Stimulated activated CD4-positive, alpha-beta T cell treated with anti-CD3 and anti-CD28 coated beads, Interleukin-2, amount 100 ng/mL, for 48 hours (primary cell): Measurements from ENCODE around the gene CP.
A peak's percentile ranks its signal among the peaks of the same experiment; 100 is the strongest.
"Not testable (repeated sequence)": the region's sequence is repeated elsewhere in the genome, so short reads cannot be mapped to it uniquely, and the experiment has no call there.

ENCODE experiments used
- DNase-seq, 2 donors: peaks; one replicate each; pipeline ENCODE4 v3.0.0-alpha.2; 2020

CP gene

DNA sequence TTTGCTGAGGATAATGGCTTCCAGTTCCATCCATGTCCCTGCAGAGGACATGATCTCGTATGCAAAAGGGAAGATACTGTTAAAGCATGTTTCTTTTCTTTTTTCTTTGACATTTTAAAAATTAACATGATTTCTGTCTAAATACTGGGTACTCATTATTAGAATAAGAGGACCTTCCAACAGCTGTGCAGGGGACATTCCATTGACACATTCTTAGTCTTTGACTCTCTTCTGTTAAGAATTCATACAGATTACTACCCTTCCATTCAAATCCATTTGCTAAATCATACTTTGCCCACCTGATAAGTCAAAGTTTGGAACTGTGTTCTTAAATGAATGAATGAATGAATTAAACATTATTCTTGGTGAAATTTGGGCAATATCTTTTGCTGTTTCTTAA is 5.1 kb upstream of the CP start:
- no peak for DNase-seq

DNA sequence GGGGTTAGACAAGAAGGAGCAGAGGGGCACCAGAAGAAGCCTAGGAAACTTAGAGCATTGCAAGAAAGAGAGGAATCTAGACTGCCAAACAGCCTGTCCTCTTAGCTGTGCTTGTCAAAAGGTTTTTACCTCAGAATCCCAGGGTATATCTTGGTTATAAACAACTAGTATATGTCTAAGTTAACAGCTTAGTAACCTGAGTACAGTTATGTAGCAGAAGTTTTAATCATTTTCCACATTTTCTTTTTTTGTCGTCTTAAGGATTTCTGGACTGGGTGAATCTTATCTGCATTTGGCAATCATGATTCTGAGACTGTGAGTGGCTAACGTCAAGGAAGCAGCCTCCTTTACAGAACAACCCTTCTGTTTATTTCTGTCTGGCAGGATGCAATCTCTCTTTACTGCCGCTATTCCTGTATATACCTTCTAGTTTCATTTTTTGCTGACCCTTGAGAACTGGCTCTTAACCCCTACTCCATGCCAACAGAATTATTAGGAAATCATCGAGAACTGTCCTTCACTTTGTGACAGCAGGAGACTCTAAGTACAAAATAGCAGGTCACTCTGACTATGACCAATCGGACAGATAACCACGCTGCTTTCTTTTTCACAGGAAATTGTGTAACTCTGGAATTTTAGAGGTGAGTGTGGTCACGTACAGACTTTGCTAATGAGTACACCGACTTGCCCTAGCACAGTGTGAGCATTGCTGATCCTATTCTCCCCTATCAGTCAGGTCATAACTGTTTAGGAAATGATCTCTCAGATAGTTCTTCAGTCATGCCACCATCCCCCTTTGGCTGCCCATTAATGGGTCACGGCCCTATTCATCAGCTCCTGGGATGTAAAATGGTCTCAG is 3.3 kb upstream of the CP start:
- peak; percentile 8 to 17 for DNase-seq

DNA sequence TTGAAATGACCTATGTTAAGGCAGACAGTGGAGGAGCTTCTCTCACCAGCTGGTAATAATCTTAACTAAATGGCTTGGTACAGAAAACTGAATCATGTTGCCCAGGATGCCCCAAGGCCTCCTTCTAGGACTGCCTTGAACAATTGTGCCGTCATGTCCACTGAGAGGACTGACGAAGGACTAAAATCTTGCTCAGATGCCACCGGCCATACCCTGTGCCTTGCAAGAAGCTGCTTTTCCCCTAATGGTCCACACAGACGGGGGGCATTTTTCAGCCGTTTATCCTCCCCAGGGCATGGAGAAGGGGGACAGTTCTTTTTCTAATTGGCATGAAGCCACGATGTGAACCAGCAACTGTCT is 1.8 kb upstream of the CP start:
- no peak for DNase-seq

DNA sequence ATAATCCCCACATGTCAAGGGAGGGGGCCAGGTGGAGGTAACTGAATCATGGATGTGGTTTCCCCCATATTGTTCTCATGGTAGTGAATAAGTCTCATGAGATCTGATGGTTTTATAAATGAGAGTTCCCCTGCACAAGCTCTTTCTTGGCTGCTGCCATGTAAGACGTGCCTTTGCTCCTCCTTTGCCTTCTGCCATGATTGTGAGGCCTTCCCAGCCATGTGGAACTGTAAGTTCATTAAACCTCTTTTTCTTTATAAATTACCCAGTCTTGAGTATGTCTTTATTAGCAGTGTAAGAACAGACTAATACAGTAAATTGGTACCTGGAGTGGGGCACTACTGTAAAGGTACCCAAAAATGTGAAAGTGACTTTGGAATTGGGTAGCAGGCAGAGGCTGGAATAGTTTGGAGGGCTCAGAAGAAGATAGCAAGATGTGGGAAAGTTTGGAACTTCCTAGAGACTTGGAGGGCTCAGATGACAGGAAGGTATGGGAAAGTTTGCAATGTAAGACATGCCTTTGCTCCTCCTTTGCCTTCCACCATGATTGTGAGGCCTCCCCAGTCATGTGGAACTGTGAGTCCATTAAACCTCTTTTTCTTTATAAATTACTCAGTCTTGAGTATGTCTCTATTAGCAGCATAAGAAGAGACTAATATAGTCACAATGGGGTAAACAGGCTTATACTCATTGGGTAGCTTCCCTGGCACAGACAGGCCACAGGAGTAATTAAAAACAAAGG is 2.1 kb downstream of the CP start:
- DNase-seq: not testable (repeated sequence)

DNA sequence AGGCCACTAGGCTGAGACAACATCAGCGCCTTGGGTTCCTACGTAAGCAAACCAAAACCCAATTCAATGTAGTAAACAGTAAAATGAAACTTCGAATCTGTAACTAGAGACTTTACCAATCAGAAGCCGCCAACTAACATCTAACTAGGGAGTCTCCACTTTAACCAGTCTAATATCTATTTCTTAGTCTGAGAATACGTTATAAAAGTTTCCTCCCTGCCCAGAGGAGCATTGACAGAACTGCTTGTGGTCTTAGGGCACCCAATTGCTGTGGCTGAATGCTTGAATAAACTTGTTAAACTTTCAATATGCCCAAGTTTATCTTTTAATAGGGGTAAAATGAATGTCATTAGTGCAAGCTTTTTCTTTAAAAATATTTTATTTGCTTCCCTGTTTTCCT is 4.3 kb downstream of the CP start:
- no peak for DNase-seq

DNA sequence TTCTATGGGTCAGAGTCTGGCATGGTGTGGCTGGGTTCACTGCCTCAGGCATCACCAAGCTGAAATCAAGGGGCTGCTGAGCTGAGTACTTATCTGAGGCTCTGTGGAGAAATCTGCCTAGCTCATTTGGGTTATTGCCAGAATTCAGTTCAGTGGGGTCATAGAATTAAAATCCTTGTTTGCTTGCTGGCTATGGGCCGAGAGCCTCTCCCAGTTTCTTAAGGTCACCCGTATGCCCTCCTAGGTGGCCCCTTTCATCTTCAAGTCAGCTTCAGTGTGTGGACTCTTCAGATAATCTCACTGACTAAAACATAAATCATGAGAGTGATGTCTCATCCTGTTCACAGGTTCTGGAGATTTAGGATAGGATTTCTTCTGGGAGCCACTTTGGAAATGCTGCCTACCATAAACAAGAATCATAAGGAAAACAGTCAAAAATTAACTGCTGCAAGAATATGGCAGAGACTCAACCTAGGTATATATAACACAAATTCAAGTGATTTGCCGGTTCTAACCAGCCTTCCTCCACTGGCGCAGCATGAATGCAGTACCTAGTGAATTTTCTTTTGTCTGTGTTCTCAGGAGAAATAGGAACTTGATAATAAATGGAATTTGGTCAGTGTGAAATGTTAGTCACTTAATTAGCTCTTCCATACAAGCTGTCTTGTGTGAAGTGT is 5.3 kb downstream of the CP start:
- DNase-seq: no peak

DNA sequence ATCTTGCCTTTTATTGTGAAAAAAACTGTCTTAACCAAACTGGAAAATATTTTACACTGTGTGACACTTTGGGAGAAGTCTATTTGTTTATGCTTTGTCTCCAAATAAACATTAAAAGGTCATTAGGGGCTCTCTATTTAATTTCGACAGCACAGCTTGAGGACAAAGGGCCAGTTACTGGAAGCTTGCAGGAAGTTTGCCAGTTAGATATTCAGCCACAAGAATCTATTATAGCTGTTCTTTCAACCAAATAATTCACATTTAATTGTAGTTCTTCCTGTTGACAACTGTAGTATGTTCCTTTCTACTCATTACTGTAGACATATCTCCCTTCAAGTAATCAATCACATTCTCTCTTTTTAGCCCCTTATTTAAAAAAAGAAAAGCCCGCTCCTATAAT is 6.1 kb downstream of the CP start:
- no peak for DNase-seq

DNA sequence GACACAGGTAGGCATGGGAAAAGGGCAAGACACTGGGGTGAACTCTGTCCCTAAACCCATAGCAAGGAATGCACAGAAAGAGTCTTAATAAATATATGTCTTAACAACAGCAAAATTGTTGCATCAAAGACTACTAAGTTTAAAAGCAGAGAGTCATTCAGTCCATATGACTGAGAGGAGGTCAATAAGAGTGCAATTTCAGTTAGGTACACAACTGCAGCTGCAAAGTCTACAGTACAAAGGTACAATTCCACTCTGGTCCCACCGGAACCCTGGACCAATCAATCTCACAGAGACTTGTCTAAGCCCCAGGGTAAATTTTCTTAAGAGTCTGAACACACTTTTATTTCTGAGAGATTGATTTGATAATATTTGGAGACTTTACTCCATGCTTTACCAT is 6.9 kb downstream of the CP start:
- no peak for DNase-seq

DNA sequence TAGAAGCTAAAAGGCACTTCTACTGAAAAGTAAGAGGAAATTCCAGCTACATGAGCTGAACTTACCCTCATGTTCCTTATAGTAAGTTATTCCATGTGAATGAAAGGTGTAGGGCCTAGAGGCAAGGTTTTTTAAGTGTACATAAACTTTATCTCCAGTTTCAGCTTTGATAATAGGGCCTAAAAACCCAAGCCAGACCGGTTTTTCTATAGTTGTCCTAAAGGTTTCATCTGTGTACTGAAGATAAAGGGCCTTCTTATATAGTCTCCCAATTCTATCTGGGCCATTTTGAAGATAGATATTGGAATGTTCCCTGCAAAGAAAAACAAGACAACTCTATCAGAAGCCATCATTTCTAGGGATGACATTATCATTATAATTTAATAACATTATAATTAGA is 9.2 kb downstream of the CP start:
- DNase-seq: no peak

DNA sequence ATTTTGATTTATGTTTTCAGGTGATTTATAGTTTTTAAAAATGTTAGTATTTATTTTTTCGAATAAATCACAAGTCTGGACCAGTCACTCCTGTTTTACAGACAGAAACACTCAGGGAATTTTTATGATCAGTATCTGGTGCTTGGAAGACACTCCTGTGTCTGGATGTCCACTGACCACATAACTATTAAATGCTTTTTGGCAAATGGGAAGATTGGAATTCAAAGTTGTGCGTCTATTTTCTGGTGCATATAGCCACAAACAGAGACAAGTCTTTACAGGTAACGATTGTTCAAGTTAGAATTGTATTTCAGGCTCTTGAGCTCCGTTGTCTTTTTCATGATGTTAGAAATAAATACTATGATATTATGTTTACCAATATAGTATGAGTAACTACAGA is 12.2 kb downstream of the CP start:
- DNase-seq: no peak

DNA sequence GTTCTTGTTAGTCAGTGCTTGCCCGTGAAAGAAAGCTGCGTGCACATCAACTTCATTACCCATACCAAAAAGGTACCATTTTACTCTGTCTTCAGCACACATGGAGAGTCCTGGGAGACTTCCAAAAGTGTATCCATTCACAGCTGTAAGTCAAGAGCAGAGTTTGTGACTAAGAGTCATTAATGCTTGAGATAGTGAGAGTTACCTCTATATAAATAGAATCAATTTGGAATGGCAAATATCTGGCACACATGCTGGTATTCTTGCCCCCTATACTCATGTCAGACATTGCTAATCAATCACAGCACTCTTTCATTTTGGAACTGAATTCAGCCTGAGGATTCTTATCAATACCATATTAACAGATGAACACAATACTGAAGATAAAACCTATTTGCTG is 14.2 kb downstream of the CP start:
- no peak for DNase-seq

DNA sequence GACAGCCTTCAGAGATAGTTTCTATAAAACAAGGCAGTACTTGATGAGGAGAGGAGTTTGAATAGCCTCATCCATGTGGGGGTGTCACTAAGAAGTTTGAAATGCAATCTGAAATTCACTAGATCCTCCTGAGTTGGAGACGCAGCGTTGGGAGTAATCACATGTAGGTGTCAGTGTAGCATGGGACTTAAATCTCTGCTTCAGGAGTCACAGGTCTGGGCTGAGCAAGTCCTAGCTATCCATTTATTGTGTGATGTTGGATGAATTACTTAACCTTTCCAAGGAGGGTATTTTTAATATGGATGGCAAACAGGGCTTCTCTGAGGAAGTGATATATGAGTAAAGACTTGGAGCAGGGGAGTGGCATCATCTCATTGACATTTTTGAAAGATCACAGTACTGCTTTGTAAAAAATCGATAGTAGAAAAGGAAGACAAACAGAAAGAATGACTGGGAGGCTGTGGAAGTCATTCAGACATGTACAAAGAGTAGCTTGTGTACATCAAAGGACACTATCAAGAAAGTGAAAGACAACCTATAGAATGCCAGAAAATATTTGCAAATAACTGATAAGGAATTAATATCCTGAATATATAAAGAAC is 17.1 kb downstream of the CP start:
- DNase-seq: no peak

DNA sequence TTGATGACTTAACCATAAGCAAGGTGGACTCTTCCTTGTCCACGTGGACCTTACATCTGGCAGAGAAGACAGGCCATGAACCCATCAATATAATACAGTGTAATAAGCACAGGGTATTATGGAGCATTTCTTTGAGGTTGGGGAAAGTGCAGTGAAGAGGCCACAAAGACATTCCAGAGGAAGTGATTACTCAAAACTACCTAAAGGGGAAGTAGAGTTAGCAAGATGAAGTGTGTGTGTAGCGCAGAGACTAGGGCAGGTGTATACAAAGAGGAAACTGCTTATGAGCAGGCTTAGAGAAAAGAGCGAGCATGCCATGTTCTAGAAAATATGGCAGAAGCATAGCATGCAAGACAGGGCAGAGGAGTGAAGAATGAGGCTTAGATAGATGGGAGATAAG is 17.9 kb downstream of the CP start:
- DNase-seq: no peak

DNA sequence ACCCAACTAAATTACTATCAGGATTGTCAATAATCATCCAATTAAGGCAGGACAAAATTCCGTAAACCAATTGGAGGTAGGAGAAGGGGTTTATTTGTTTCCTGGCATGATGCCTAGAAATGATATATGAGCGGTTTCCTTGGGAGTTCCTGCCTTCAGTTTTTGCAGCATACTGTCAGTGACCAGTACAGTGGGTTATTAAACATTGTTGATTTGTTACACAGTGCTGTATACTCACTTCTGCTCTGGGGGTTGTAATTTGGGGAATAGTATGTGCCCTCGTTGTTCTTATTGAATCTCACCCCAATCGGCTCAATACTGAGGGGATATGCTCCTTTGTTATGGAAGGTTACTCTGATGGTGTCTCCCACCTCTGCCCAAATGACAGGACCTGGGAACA is 22.2 kb downstream of the CP start:
- DNase-seq: no peak

DNA sequence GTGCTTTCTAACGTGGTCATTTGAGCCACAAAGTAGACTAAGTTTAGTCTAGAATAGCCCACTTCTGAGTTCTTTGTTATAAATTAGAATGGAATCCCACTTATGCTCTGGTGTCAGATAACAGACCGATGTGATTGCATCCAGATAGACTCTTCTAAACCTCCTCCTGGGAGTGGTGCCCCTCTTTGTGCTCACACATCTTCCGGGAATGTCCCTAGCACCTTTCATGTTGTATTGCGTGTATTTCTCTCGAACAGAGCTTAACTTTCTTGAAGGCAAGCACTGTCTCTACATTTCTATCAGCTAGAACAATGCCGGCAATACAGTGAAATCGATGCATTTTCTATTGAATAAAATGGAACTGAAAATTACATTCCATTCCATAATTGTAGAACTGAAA is 23.0 kb downstream of the CP start:
- no peak for DNase-seq

DNA sequence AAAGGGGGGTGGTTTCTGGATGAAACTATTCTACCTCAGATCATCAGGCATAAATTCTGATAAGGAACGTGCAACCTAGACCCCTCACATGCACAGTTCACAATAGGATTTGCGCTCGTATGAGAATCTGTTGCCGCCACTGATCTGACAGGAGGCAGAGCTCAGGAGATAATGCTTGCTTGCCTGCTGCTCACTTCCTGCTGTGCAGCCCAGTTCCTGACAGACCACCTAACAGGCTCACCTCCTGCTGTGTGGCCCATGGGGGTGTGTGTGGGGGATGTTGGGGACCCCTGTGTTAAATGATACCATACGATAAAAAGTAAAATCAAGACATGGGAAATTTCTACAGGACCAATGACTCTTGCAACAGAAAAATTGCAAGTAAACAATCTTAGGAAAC is 24.0 kb downstream of the CP start:
- no peak for DNase-seq

DNA sequence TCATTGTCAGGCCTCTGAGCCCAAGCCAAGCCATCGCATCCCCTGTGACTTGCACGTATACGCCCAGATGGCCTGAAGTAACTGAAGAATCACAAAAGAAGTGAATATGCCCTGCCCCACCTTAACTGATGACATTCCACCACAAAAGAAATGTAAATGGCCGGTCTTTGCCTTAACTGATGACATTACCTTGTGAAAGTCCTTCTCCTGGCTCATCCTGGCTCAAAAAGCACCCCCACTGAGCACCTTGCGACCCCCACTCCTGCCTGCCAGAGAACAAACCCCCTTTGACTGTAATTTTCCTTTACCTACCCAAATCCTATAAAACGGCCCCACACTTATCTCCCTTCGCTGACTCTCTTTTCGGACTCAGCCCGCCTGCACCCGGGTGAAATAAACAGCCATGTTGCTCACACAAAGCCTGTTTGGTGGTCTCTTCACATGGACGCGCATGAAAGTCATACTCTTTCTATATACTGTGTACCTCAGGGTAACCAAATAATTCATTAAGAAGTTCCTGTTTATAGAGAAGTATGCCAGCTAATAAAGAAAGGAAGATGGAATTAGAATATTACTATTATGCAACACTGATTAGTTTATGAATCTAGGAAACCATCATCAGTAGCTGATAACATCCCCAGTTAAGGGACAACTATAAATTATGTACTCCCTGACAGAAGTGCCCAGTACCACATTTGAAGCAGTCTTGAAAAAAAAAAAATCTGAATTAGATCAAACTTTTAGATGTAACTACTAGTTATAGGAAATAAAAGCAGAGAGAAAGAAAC is 24.6 kb downstream of the CP start:
- DNase-seq: not testable (repeated sequence)

DNA sequence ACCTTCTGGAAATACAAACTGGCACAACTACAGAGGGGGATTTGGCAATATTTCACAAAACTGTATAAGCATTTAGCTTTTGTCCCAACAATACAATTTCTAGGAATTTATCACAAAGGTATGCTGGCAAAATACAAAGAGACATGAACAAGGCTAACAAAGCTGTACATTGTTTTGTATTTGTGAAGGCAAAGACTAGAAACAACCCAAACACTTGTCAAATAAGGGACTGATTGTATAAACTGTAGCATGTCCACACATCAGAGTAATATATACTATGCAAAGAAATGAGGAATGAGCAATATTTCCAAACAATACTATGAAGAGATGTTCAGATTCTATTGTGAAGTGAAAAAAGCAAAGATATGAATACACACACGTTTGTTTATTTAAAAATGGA is 26.4 kb downstream of the CP start:
- no peak for DNase-seq

DNA sequence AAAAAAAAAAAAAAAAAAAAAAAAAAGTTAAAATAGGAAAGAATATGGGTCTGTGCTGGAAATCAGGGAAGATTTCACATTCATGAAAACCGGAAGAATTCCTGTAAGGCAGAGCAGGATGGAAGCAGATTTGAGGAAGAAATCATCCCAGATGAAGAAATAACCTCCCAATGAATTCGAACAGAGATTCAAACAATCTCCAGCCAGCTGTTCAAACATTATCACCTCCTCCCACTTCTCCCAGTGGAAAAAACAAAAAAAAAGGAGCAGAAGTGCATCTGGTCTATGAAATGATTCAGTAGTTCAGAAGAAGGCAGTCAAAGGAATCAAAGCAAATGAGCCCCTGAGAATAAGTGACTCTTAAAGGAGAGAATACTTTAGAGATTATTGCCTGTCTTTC is 33.1 kb downstream of the CP start:
- DNase-seq: no peak

DNA sequence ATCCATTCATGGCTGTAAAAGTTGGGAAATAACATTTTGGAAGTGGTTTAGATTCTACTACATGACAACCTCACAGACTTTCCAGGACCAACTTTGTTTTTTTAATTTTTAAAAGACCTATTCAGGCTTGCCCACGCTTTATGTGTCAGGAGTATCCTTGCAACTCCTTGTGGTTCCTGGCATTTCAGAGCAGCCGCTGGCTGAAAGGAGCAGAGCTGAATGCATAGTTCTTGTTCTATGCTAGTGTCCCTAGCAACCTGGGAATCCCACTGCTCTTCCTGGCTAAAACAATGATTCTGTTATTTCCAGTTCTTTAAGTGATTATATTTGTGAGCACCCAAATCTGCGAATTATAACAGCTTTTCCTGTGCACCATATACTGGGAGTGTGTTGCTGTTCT is 34.9 kb downstream of the CP start:
- no peak for DNase-seq

DNA sequence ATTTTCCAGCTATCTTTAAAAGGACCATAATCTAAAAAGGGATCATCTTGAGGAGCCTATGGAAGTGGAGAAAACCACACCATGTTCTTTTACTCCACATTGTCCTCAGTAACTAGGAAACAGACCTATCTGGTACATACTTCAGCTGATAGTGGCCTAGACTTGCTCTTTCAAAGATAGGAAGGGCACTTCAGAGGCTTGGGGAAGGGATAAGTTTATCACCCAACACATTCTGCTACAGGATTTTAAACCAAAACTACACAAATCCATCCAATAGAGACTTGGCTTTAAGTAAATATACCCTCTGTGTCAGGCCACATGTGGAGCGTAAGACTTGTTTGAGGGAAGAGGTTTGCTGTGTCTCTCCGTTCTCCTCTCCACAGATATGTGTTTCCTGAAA is 35.4 kb downstream of the CP start:
- no peak for DNase-seq

DNA sequence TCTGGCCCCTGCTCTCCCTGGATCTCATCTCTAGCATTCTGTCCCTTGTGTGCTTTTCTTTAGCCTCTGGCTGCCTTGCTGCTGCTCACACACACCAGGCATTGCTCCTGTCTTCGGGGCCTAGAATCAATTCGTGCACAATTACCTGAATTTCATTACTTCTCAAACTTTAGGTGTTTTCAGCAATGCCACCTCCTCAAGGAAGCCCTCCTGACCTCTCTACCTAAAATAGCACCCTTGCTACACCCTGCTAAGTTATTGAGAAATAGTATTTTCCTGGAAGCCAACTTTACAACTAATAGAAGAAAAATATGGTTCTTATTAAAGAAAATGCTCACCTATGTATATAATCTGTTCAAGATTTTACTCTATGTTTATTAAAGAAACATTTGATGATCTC is 40.4 kb downstream of the CP start:
- no peak for DNase-seq

DNA sequence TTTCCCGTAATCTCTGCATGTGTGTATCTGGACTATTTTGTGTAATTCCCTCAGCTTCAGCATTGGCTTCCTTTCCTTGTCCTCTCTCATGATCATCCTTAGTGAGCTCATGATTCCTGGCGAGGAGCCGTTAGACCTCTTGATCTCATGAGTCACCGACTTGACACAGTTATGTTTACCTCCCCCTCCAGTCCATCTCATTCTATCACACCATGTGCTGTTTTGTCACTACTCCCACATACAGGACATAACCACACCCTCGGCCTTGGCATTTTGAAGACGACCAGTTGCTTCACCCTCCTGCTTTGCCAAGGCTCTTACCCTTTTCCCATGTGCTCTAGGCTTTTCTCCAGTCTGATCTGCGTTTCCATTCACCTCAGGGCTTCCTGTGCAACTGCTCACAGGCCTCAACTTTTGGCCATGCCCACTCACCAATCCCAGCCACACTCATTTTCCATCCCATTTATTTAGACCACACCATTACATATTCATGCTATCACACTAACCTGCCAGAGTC is 41.5 kb downstream of the CP start:
- no peak for DNase-seq
